HepG2 (cell line): ENCODE measurements around the gene LMAN2. TPM values are rescaled to one million over a fixed set of nuclear protein-coding genes. Genes with fewer than 3 reads are reported as not detected.

ENCODE experiments used
- ATAC-seq: fragments of 200-7000 bp; cut with Tn5 transposase; 3 replicates; pipeline ENCODE4 v1.9.1; 2020; ENCODE audit warnings: mild to moderate bottlenecking, moderate library complexity
- BruUV-seq: library from RNA; stranded (reverse); fragments of 400-500 nt; replicated peaks from 2 replicates; lab custom pipeline; 2021; lab: Mats Ljungman, UMichigan
- CTCF ChIA-PET: fragments of 300-600 bp; formaldehyde crosslinking; extraction: SDS; loops from one replicate; lab custom pipeline; 2021; ENCODE audit warnings: low total read pairs, inconsistent platforms, low intra/inter-chr PET ratio; lab: Yijun Ruan, JAX
- POLR2A ChIA-PET: fragments of 350-600 bp; sonication (Branson Sonifier 250); formaldehyde crosslinking; loops from one replicate; lab custom pipeline; 2020; ENCODE audit warnings: antibody characterized with exemption, inconsistent platforms; lab: Yijun Ruan, JAX
- DNase-seq: peaks from one replicate; pipeline ENCODE4 v3.0.0-alpha.2; 2015; ENCODE audit warnings: low spot score
- FAIRE-seq: peaks from 3 replicates; lab custom pipeline; 2011; peaks lifted over from hg19 to GRCh38; lab: Jason Lieb, UNC
- H2AFZ ChIP-seq: one replicate; pipeline ENCODE4 v1.6.1; 2011; ENCODE audit warnings: low read length, inconsistent platforms
- H3K27ac ChIP-seq: fragments of 300-600 bp; 3 replicates; pipeline ENCODE4 v1.8.0; 2011; ENCODE audit warnings: mixed run types, mild to moderate bottlenecking, mixed read lengths, low read length, inconsistent platforms; ENCODE audit not compliant: insufficient read depth; ENCODE audit errors: extremely low read length
- H3K27me3 ChIP-seq, 2 experiments: fragments of 200-600 bp in 1 of 2; 2 replicates in 1 of 2; 3 replicates in 1 of 2; pipeline versions ENCODE4 v1.6.0 to v1.8.0; 2011; ENCODE audit warnings: low read length in 2 of 2, mild to moderate bottlenecking in 2 of 2, moderate library complexity in 2 of 2, inconsistent platforms in 1 of 2; ENCODE audit not compliant: insufficient read depth in 2 of 2, control insufficient read depth in 1 of 2
- H3K36me3 ChIP-seq, 2 experiments: fragments of 200-600 bp in 1 of 2; replicated peaks in 1 of 2; 2 replicates in 1 of 2; 3 replicates in 1 of 2; pipeline versions ENCODE4 v1.5.1 to v1.8.0; 2011; ENCODE audit warnings: low read length in 2 of 2, inconsistent platforms in 1 of 2; ENCODE audit not compliant: insufficient read depth in 2 of 2, control insufficient read depth in 1 of 2
- H3K4me1 ChIP-seq: 2 replicates; pipeline ENCODE4 v1.5.1; 2012; ENCODE audit warnings: low read length, inconsistent platforms; ENCODE audit not compliant: insufficient read depth
- H3K4me2 ChIP-seq: 2 replicates; pipeline ENCODE4 v1.6.0; 2011; ENCODE audit warnings: low read depth, low read length, inconsistent platforms
- H3K4me3 ChIP-seq, 3 experiments: fragments of 200-600 bp in 1 of 3; sonication (generic), shearing (Covaris generic) in 1 of 3; replicated peaks in 1 of 3; 2 replicates each; pipeline ENCODE4 v1.5.1; 2011 to 2016; ENCODE audit warnings: low read length in 3 of 3, inconsistent platforms in 2 of 3, low read depth in 2 of 3, mild to moderate bottlenecking in 2 of 3, control low read depth in 1 of 3, mixed read lengths in 1 of 3; ENCODE audit not compliant: insufficient read depth in 1 of 3
- H3K79me2 ChIP-seq: one replicate; pipeline ENCODE4 v1.6.1; 2011; ENCODE audit warnings: low read length, inconsistent platforms; ENCODE audit not compliant: insufficient read depth
- H3K9ac ChIP-seq: 2 replicates; pipeline ENCODE4 v1.6.0; 2011; ENCODE audit warnings: mild to moderate bottlenecking, low read depth, low read length, inconsistent platforms; ENCODE audit not compliant: insufficient read depth
- H3K9me3 ChIP-seq: 2 replicates; pipeline ENCODE4 v1.5.1; 2012; ENCODE audit warnings: mild to moderate bottlenecking, low read length
- H4K20me1 ChIP-seq: 2 replicates; pipeline ENCODE4 v1.6.0; 2011; ENCODE audit warnings: inconsistent platforms, mild to moderate bottlenecking, low read length, moderate library complexity; ENCODE audit not compliant: insufficient read depth
- ADNP ChIP-seq: sonication (generic); formaldehyde crosslinking; IDR thresholded peaks from 2 replicates; pipeline ENCODE4 v1.4.0; 2020; ENCODE audit warnings: missing genetic modification reagents
- CBX1 ChIP-seq: IDR thresholded peaks from one replicate; pipeline ENCODE4 v1.6.1; 2016; ENCODE audit warnings: antibody characterized with exemption, low read depth
- DMTF1 ChIP-seq: sonication (generic); formaldehyde crosslinking; IDR thresholded peaks from 2 replicates; pipeline ENCODE4 v1.4.0; 2020; ENCODE audit warnings: mild to moderate bottlenecking, missing genetic modification reagents
- ERF ChIP-seq: IDR thresholded peaks from 2 replicates; pipeline ENCODE4 v1.6.1; 2018; ENCODE audit warnings: missing biosample characterization, missing genetic modification reagents
- HHEX ChIP-seq: IDR thresholded peaks from 2 replicates; pipeline ENCODE4 v1.6.1; 2016; ENCODE audit warnings: control low read depth
- MZF1 ChIP-seq: sonication (generic); formaldehyde crosslinking; IDR thresholded peaks from 2 replicates; pipeline ENCODE4 v1.8.1; 2023; ENCODE audit warnings: mild to moderate bottlenecking, missing genetic modification reagents, borderline replicate concordance
- NR2F6 ChIP-seq, 2 experiments: IDR thresholded peaks; 2 replicates each; pipeline ENCODE4 v1.6.1; 2016; ENCODE audit warnings: antibody characterized with exemption in 1 of 2, mild to moderate bottlenecking in 1 of 2
- SOX6 ChIP-seq, 2 experiments: fragments of 450-650 bp in 1 of 2; sonication (generic) in 1 of 2; formaldehyde crosslinking in 1 of 2; IDR thresholded peaks; 2 replicates each; pipeline versions ENCODE4 v1.4.0 to v1.6.1; 2017 to 2020; ENCODE audit warnings: antibody characterized with exemption in 1 of 2, mild to moderate bottlenecking in 1 of 2, missing genetic modification reagents in 1 of 2
- STAT5B ChIP-seq: sonication (generic); formaldehyde crosslinking; IDR thresholded peaks from 2 replicates; pipeline ENCODE4 v1.4.0; 2020; ENCODE audit warnings: missing genetic modification reagents
- TFE3 ChIP-seq: IDR thresholded peaks from 2 replicates; pipeline ENCODE4 v1.6.1; 2016
- ZNF597 ChIP-seq: sonication (generic); formaldehyde crosslinking; IDR thresholded peaks from 2 replicates; pipeline ENCODE4 v1.5.0; 2020; ENCODE audit warnings: missing genetic modification reagents
- ZNF660 ChIP-seq: sonication (generic); formaldehyde crosslinking; IDR thresholded peaks from 2 replicates; pipeline ENCODE4 v1.5.1; 2020; ENCODE audit warnings: mild to moderate bottlenecking, low read depth, missing genetic modification reagents, borderline replicate concordance
- ZNF850 ChIP-seq: sonication (generic); formaldehyde crosslinking; conservative IDR thresholded peaks from 2 replicates; pipeline ENCODE4 v1.9.0; 2021; ENCODE audit warnings: mild to moderate bottlenecking, missing genetic modification reagents
- WGBS: methylation state at CpG from one replicate; pipeline ENCODE4 v1.1.6; 2017; ENCODE audit warnings: low lambda C conversion rate; 5-methylcytosine and 5-hydroxymethylcytosine counted together
- in situ Hi-C: cut with HindIII; loops from 2 replicates; pipeline ENCODE4 v1.10.0; 2017; ENCODE audit warnings: low pct_unique_long_range_greater_than_20kb; ENCODE audit not compliant: extremely low pct_ligation_motif_present
- intact Hi-C: fragments of 100-400 bp; cut with micrococcal nuclease; formaldehyde crosslinking; loops from one replicate; pipeline ENCODE4 v1.10.0; 2022; ENCODE audit not compliant: unreplicated experiment
- polyA plus RNA-seq, 8 experiments: library from polyadenylated mRNA; depleted of rRNA in 3 of 8; stranded (reverse) in 7 of 8; unstranded in 1 of 8; fragments of >200 nt; fragmentation: Illumina TruSeq in 4 of 8; extraction: Trizol in 4 of 8; gene quantifications; 2 replicates each; pipeline versions ENCODE4 v1.2.1 to v1.2.3, GENCODE V29; 2011 to 2016; ENCODE audit warnings: low read depth in 4 of 8, missing spikeins in 1 of 8, mixed read lengths in 1 of 8; ENCODE audit not compliant: insufficient read depth in 1 of 8
- total RNA-seq, 5 experiments: library from RNA; depleted of rRNA; stranded (reverse); fragments of >200 nt; fragmentation: Illumina TruSeq; extraction: Trizol; gene quantifications; 2 replicates each; pipeline ENCODE4 v1.2.3, GENCODE V29; 2016; ENCODE audit warnings: low read depth in 1 of 5

Gene LMAN2
- total and polyA plus RNA-seq, 2 of the 13 experiments (the other 11 are each of a cell fraction or from before 2014, with no cell fraction given), result 191 to 197 TPM

- peak; percentile 71; the same call in 1 of the 2 replicates for TF ChIP-seq ZNF850
- TF ChIP-seq TFE3 (CRISPR knock-in tag), result no peak
- TF ChIP-seq HHEX (CRISPR knock-in tag), result no peak
- TF ChIP-seq ADNP (CRISPR knock-in tag), result no peak
- TF ChIP-seq, all 625 proteins: peak for 14
Measured at GRCh38 chr5:177303925-177304391, 47.5 kb downstream of the LMAN2 start (continued).

- POLR2A ChIA-PET, result interaction anchor here (0.7 to 1.7 kb wide), 4 partner anchors 49 to 217 kb away, joined by 3 to 7 read pairs (median 4); partner anchors contain the start of gene FGFR4
- peaks cover 30% of the 10 kb centered on the region for H3K4me1 ChIP-seq
- peak; percentile 73 for ATAC-seq
- TF ChIP-seq DMTF1 (CRISPR knock-in tag), result peak; percentile 68; the same call in 1 of the 2 replicates
- TF ChIP-seq CBX1, result no peak
- no peak for TF ChIP-seq NR2F6 (IDR thresholded peaks at IDR 0.05)
- TF ChIP-seq NR2F6 (CRISPR knock-in tag; IDR thresholded peaks at IDR 0.05), result 0 out of 2 replicates have a peak, but pooled peaks have one; percentile 27
- 0 out of 2 replicates have a peak, but pooled peaks have one; percentile 60 for TF ChIP-seq MZF1 (CRISPR knock-in tag)
- TF ChIP-seq ZNF660 (CRISPR knock-in tag), result no peak
- peak; percentile 72; the same call in 1 of the 2 replicates for TF ChIP-seq ERF
- no peak for TF ChIP-seq SOX6 (IDR thresholded peaks at IDR 0.05)
- TF ChIP-seq SOX6 (CRISPR knock-in tag; IDR thresholded peaks at IDR 0.05), result peak; percentile 66; the same call in 1 of the 2 replicates
- TF ChIP-seq ZNF597 (CRISPR knock-in tag), result no peak
- TF ChIP-seq STAT5B, result no peak
Measured at GRCh38 chr5:177303121-177303924, 48.1 kb downstream of the LMAN2 start, which contains the start of the genes PRELID1 and RAB24. Gene PRELID1 (plus strand): TSS chr5:177303799. CDS start chr5:177303986, 187 bp downstream. Gene RAB24 (minus strand): TSS chr5:177303719. CDS start chr5:177303288, 431 bp downstream.

More at GRCh38 chr5:177303121-177303924, 48.1 kb downstream of the LMAN2 start, which contains the start of the genes PRELID1 and RAB24:
- DNase-seq (peak; percentile 67), FAIRE-seq (no peak)
- H3K4me2 ChIP-seq, result peak within 1 kb of the TSS; percentile 93
- H3K9ac ChIP-seq, result peak within 1 kb of the TSS; percentile 87
- H3K9me3 ChIP-seq, result no peaks in the 10 kb centered on the region
- WGBS, result no CpG with 5 or more reads among the region's 100 CpGs
- H3K27ac ChIP-seq, result peak within 1 kb of the TSS; percentile 78
- peak within 1 kb of the TSS; percentile 76 to 97 (median 85) for H3K4me3 ChIP-seq
- BruUV-seq, result TSS peak; percentile 58
- peaks cover 31% of the 10 kb centered on the region for H3K79me2 ChIP-seq
- in situ Hi-C loops (loop anchor here (5.0 kb wide), 1 partner anchor 191 kb away; no protein-coding TSS in a partner anchor), intact Hi-C loops (loop anchor here (2.0 kb wide), 1 partner anchor 189 kb away; no protein-coding TSS in a partner anchor)
- H3K27me3 ChIP-seq, result no peaks in the 10 kb centered on the region; a peak in 1 of 5 replicates
- no peak within 1 kb of the TSS for H2AFZ ChIP-seq
- CTCF ChIA-PET, result no interaction called here
- H4K20me1 ChIP-seq, result peaks cover 19% of the 10 kb centered on the region
- H3K36me3 ChIP-seq, result peaks cover 7 to 32% of the 10 kb centered on the region in 2 experiments
